NCI-H128 (cell line): ENCODE measurements around the gene STAT3.
"Not testable (repeated sequence)": the region's sequence is repeated elsewhere in the genome, so short reads cannot be mapped to it uniquely, and the experiment has no call there.

ENCODE experiments used
- DNase-seq: peaks from one replicate; lab custom pipeline; 2025; ENCODE audit not compliant: unreplicated experiment; lab: John Stamatoyannopoulos, UW

STAT3 gene

GRCh38 chr17:42386777-42387657 is 1.2 kb downstream of the STAT3 start:
- DNase-seq = no peak

GRCh38 chr17:42381898-42382297 is 6.3 kb downstream of the STAT3 start:
- no peak for DNase-seq

- no peak for DNase-seq
Observed at GRCh38 chr17:42380935-42381334, 7.3 kb downstream of the STAT3 start.

GRCh38 chr17:42378959-42379594 is 9.2 kb downstream of the STAT3 start:
- DNase-seq = no peak

- no peak for DNase-seq
Observed at GRCh38 chr17:42378359-42378958, 9.8 kb downstream of the STAT3 start.

- no peak for DNase-seq
Observed at GRCh38 chr17:42373896-42374295, 14.3 kb downstream of the STAT3 start.

- no peak for DNase-seq
Observed at GRCh38 chr17:42372142-42372541, 16.1 kb downstream of the STAT3 start.

GRCh38 chr17:42368797-42369561 is 19.3 kb downstream of the STAT3 start:
- not testable (repeated sequence) for DNase-seq

GRCh38 chr17:42368310-42368709 is 19.9 kb downstream of the STAT3 start:
- DNase-seq = not testable (repeated sequence)

- not testable (repeated sequence) for DNase-seq
Observed at GRCh38 chr17:42366176-42367023, 21.8 kb downstream of the STAT3 start.

- DNase-seq = no peak
Observed at GRCh38 chr17:42365136-42365535, 23.1 kb downstream of the STAT3 start.

- DNase-seq = no peak
Observed at GRCh38 chr17:42363767-42364585, 24.3 kb downstream of the STAT3 start.

- no peak for DNase-seq
Observed at GRCh38 chr17:42363231-42363630, 25.0 kb downstream of the STAT3 start.

GRCh38 chr17:42362245-42362961 is 25.8 kb downstream of the STAT3 start:
- DNase-seq = no peak

GRCh38 chr17:42361781-42362186 is 26.5 kb downstream of the STAT3 start:
- no peak for DNase-seq

GRCh38 chr17:42360388-42360787 is 27.9 kb downstream of the STAT3 start:
- not testable (repeated sequence) for DNase-seq

- no peak for DNase-seq
Observed at GRCh38 chr17:42359133-42359532, 29.1 kb downstream of the STAT3 start.

- no peak for DNase-seq
Observed at GRCh38 chr17:42358434-42358833, 29.8 kb downstream of the STAT3 start.
